HepG2 (cell line): Measurements from ENCODE around the gene ZGRF1. TPM values are rescaled to one million over a fixed set of nuclear protein-coding genes. Genes with fewer than 3 reads are reported as not detected.
A peak's percentile ranks its signal among the peaks of the same experiment; 100 is the strongest.

Experiments
- AKAP8 ChIP-seq: sonication (generic); formaldehyde crosslinking; IDR thresholded peaks from 2 replicates; pipeline ENCODE4 v1.5.1; 2020; ENCODE audit warnings: mild to moderate bottlenecking, missing genetic modification reagents
- DMTF1 ChIP-seq: sonication (generic); formaldehyde crosslinking; IDR thresholded peaks from 2 replicates; pipeline ENCODE4 v1.4.0; 2020; ENCODE audit warnings: mild to moderate bottlenecking, missing genetic modification reagents
- EED ChIP-seq: sonication (generic); formaldehyde crosslinking; IDR thresholded peaks from 2 replicates; pipeline ENCODE4 v1.5.0; 2020; ENCODE audit warnings: mild to moderate bottlenecking, missing genetic modification reagents
- GATAD2A ChIP-seq: IDR thresholded peaks from 2 replicates; pipeline ENCODE4 v1.6.1; 2016
- GTF3A ChIP-seq: sonication (generic); formaldehyde crosslinking; conservative IDR thresholded peaks from 2 replicates; pipeline ENCODE4 v1.4.0; 2020; ENCODE audit warnings: mild to moderate bottlenecking, missing genetic modification reagents
- HDAC1 ChIP-seq: sonication (generic); formaldehyde crosslinking; IDR thresholded peaks from 2 replicates; pipeline ENCODE4 v1.5.1; 2020; ENCODE audit warnings: mild to moderate bottlenecking, missing genetic modification reagents
- KLF6 ChIP-seq: IDR thresholded peaks from 2 replicates; pipeline ENCODE4 v1.8.0; 2016; ENCODE audit warnings: missing biosample characterization, missing genetic modification reagents
- NFRKB ChIP-seq: fragments of 450-650 bp; IDR thresholded peaks from 2 replicates; pipeline ENCODE4 v1.6.1; 2017
- RELA ChIP-seq: sonication (generic); formaldehyde crosslinking; IDR thresholded peaks from 2 replicates; pipeline ENCODE4 v1.4.0; 2020; ENCODE audit warnings: missing genetic modification reagents
- RFXAP ChIP-seq: sonication (generic); formaldehyde crosslinking; IDR thresholded peaks from 2 replicates; pipeline ENCODE4 v1.4.0; 2020; ENCODE audit warnings: missing genetic modification reagents, borderline replicate concordance
- SNAPC5 ChIP-seq: sonication (generic); formaldehyde crosslinking; IDR thresholded peaks from 2 replicates; pipeline ENCODE4 v1.8.1; 2023; ENCODE audit warnings: mild to moderate bottlenecking, missing genetic modification reagents, borderline replicate concordance
- SP1 ChIP-seq, 2 experiments: fragments of 450-650 bp in 1 of 2; sonication (generic) in 1 of 2; formaldehyde crosslinking in 1 of 2; IDR thresholded peaks; 2 replicates each; pipeline versions ENCODE4 v1.4.0 to v1.6.1; 2016 to 2020; ENCODE audit warnings: missing genetic modification reagents in 1 of 2
- STAT6 ChIP-seq: sonication (generic); formaldehyde crosslinking; IDR thresholded peaks from 2 replicates; pipeline ENCODE4 v1.4.0; 2020; ENCODE audit warnings: missing genetic modification reagents, mild to moderate bottlenecking, borderline replicate concordance
- ZBTB1 ChIP-seq: sonication (generic); formaldehyde crosslinking; IDR thresholded peaks from 2 replicates; pipeline ENCODE4 v1.4.0; 2020; ENCODE audit warnings: missing genetic modification reagents, borderline replicate concordance
- ZBTB7B ChIP-seq: sonication (generic); formaldehyde crosslinking; IDR thresholded peaks from 2 replicates; pipeline ENCODE4 v1.4.0; 2020; ENCODE audit warnings: missing genetic modification reagents
- ZFY ChIP-seq: sonication (generic); formaldehyde crosslinking; IDR thresholded peaks from 2 replicates; pipeline ENCODE4 v1.4.0; 2020; ENCODE audit warnings: missing genetic modification reagents
- ZNF224 ChIP-seq: sonication (generic); formaldehyde crosslinking; IDR thresholded peaks from 2 replicates; pipeline ENCODE4 v1.5.0; 2020; ENCODE audit warnings: mild to moderate bottlenecking, missing genetic modification reagents
- ZNF362 ChIP-seq: sonication (generic); formaldehyde crosslinking; IDR thresholded peaks from 2 replicates; pipeline ENCODE4 v1.4.0; 2020; ENCODE audit warnings: missing genetic modification reagents, mild to moderate bottlenecking, borderline replicate concordance
- ZNF562 ChIP-seq: sonication (generic); formaldehyde crosslinking; IDR thresholded peaks from 2 replicates; pipeline ENCODE4 v1.8.0; 2022; ENCODE audit warnings: missing genetic modification reagents, borderline replicate concordance
- ZNF652 ChIP-seq: IDR thresholded peaks from 2 replicates; pipeline ENCODE4 v1.6.1; 2016; ENCODE audit warnings: low read depth, borderline replicate concordance
- ZNF674 ChIP-seq: sonication (generic); formaldehyde crosslinking; IDR thresholded peaks from 2 replicates; pipeline ENCODE4 v1.5.0; 2020; ENCODE audit warnings: low read depth, mild to moderate bottlenecking, missing genetic modification reagents
- ZZZ3 ChIP-seq: sonication (generic); formaldehyde crosslinking; IDR thresholded peaks from 2 replicates; pipeline ENCODE4 v1.4.0; 2020; ENCODE audit warnings: missing genetic modification reagents, mild to moderate bottlenecking, borderline replicate concordance
- polyA plus RNA-seq, 8 experiments: library from polyadenylated mRNA; depleted of rRNA in 3 of 8; stranded (reverse) in 7 of 8; unstranded in 1 of 8; fragments of >200 nt; fragmentation: Illumina TruSeq in 4 of 8; extraction: Trizol in 4 of 8; gene quantifications; 2 replicates each; pipeline versions ENCODE4 v1.2.1 to v1.2.3, GENCODE V29; 2011 to 2016; ENCODE audit warnings: low read depth in 4 of 8, missing spikeins in 1 of 8, mixed read lengths in 1 of 8; ENCODE audit not compliant: insufficient read depth in 1 of 8
- total RNA-seq, 5 experiments: library from RNA; depleted of rRNA; stranded (reverse); fragments of >200 nt; fragmentation: Illumina TruSeq; extraction: Trizol; gene quantifications; 2 replicates each; pipeline ENCODE4 v1.2.3, GENCODE V29; 2016; ENCODE audit warnings: low read depth in 1 of 5

Gene ZGRF1
- total and polyA plus RNA-seq, 2 of the 13 experiments (the other 11 are each of a cell fraction or from before 2014, with no cell fraction given): 8.6 to 15.9 TPM

DNA sequence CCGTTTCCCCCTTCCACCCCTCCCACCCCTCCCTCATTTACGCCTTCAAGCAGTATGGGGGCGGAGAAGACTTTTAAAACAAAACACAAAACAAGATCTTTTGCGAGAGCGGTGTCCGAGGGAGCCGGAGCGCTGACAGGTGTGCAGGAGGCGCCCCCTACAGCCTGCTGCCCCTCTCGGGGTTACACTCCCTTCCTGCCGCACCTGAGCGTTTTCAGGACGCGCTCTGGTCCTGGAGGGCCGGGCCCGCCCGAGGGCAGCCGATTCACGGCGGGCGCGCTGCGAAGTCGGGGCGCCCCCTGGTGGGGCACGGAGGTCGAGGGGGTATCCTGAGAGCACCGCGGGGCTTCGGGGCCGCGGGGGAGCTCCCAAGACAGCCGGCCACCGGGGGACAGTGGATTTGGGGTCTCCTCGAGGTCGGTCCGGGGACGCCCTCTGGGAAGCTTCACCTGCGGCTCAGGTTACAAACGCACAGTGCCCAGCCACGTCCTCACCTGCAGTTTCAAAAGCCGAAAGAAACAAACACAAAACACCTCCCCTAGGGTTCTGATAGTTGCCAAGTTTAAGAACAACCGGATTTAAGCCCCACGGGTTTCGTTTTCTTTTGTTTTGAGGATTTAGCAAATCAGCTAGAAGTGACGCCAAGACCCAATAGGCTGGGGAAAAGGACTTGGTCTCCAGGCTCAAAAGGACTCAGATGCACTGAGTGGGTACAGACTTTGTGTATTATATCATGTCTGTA, 112.8 kb downstream of the ZGRF1 start (continued):
- TF ChIP-seq ZNF362 (CRISPR knock-in tag): no peak
- no peak for TF ChIP-seq KLF6 (CRISPR knock-in tag)
- TF ChIP-seq RFXAP: no peak
- TF ChIP-seq ZNF674 (CRISPR knock-in tag): no peak
- TF ChIP-seq AKAP8: no peak
- no peak for TF ChIP-seq EED (CRISPR knock-in tag)
- TF ChIP-seq DMTF1 (CRISPR knock-in tag): no peak
- TF ChIP-seq ZFY: no peak
- TF ChIP-seq ZNF562: no peak
- TF ChIP-seq ZNF652: no peak
- TF ChIP-seq ZZZ3 (CRISPR knock-in tag): no peak
- TF ChIP-seq STAT6: no peak
- TF ChIP-seq GATAD2A (CRISPR knock-in tag): 0 out of 2 replicates have a peak, but pooled peaks have one; percentile 20
- TF ChIP-seq SP1 (IDR thresholded peaks at IDR 0.05): no peak
- TF ChIP-seq SP1 (CRISPR knock-in tag; IDR thresholded peaks at IDR 0.05): no peak
- no peak; the same call in 1 of the 2 replicates for TF ChIP-seq HDAC1 (CRISPR knock-in tag)
- TF ChIP-seq ZNF224: no peak
- 0 out of 2 replicates have a peak, but pooled peaks have one; percentile 22 for TF ChIP-seq SNAPC5 (CRISPR knock-in tag)
- no peak for TF ChIP-seq GTF3A
- no peak for TF ChIP-seq ZBTB1
- TF ChIP-seq ZBTB7B: peak; percentile 88
- no peak for TF ChIP-seq NFRKB
- no peak for TF ChIP-seq RELA
